NCI-H187 (cell line): ENCODE data around the gene ZP3.
"Not testable (repeated sequence)": the region's sequence is repeated elsewhere in the genome, so short reads cannot be mapped to it uniquely, and the experiment has no call there.

Experiments used
- DNase-seq, 2 experiments: peaks; one replicate each; lab custom pipeline; 2025; lab: John Stamatoyannopoulos, UW

ZP3 gene

GRCh38 chr7:76485822-76486610 is 61.3 kb downstream of the ZP3 start:
- DNase-seq, result not testable (repeated sequence)

GRCh38 chr7:76486618-76487017 is 61.9 kb downstream of the ZP3 start:
- not testable (repeated sequence) for DNase-seq

- DNase-seq, result not testable (repeated sequence)
Measured at GRCh38 chr7:76487969-76488368, 63.2 kb downstream of the ZP3 start.
